IgD-negative memory B cell (primary cell): ENCODE measurements around the gene NCAM2. TPM values are rescaled to one million over a fixed set of nuclear protein-coding genes. Genes with fewer than 3 reads are reported as not detected.
A peak's percentile ranks its signal among the peaks of the same experiment; 100 is the strongest.

ENCODE experiments used
- H3K27ac Mint-ChIP-seq, 3 donors: one replicate each; pipeline ENCODE4 v1.8.0; 2020 to 2022; ENCODE audit warnings: mild to moderate bottlenecking in 3 of 3, mixed read lengths in 3 of 3, moderate library complexity in 1 of 3
- H3K27me3 Mint-ChIP-seq: one replicate; pipeline ENCODE4 v1.8.0; 2021; ENCODE audit warnings: mixed read lengths
- H3K36me3 Mint-ChIP-seq: one replicate; pipeline ENCODE4 v1.8.0; 2020; ENCODE audit warnings: mild to moderate bottlenecking, mixed read lengths
- H3K4me1 Mint-ChIP-seq, 3 donors: one replicate each; pipeline ENCODE4 v1.8.0; 2020 to 2022; ENCODE audit warnings: mixed read lengths in 3 of 3, mild to moderate bottlenecking in 1 of 3
- H3K4me3 Mint-ChIP-seq, 4 donors: one replicate each; pipeline ENCODE4 v1.8.0; 2020 to 2022; ENCODE audit warnings: mild to moderate bottlenecking in 4 of 4, mixed read lengths in 4 of 4, moderate library complexity in 3 of 4
- H3K9me3 Mint-ChIP-seq, 3 donors: one replicate each; pipeline ENCODE4 v1.8.0; 2020 to 2021; ENCODE audit warnings: mixed read lengths in 3 of 3, mild to moderate bottlenecking in 1 of 3
- polyA plus RNA-seq: library from polyadenylated mRNA; unstranded; fragments of 300-500 nt; fragmentation: Illumina TruSeq; gene quantifications from one replicate; pipeline ENCODE4 v1.2.3, GENCODE V29; 2021

The NCAM2 gene
- polyA plus RNA-seq, 1 donor from 2014 or later: not detected

- Mint-ChIP-seq H3K36me3 (no peaks in the 10 kb centered on the region), H3K27me3 (no peaks in the 10 kb centered on the region), H3K27ac (no peak overlapping the region), H3K9me3 (peaks cover 0 to 4% (median 0%) of the 10 kb centered on the region in 3 donors), H3K4me1 (no peaks in the 10 kb centered on the region), H3K4me3 (no peak overlapping the region)
Observed at GRCh38 chr21:21290751-21291150, 292.5 kb downstream of the NCAM2 start.

DNA sequence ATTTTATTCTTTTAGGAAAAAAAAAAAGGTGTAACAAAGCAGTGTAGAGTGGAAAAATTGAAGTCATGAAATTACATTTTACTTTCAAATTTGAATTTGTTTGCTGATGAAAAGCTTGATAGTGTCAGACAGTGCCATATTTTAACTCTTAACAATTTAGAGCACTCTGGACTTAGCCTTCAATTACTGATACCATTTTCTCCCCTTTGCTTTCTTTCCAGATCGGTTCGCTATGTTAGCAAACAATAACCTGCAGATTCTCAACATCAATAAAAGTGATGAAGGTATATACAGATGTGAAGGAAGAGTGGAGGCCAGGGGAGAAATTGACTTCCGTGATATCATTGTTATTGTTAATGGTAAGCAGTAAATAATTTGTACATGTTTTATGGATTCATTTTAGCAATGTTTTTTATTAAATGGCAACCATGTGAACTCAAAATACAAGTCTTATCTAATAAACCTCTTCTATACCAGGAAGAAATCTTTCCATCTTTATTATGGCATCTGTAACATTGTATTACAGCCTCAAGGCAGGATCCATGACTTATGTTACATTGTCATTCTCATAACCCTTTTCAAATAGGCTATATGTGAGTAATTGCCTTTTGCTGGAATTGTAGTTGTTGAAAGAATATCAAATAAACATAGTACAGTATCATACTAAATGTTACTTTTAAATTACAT is 293.8 kb downstream of the NCAM2 start:
- Mint-ChIP-seq H3K27ac (no peak overlapping the region), H3K9me3 (peaks cover 0 to 4% (median 0%) of the 10 kb centered on the region in 3 donors), H3K4me3 (no peak overlapping the region), H3K4me1 (no peaks in the 10 kb centered on the region), H3K36me3 (no peaks in the 10 kb centered on the region), H3K27me3 (no peaks in the 10 kb centered on the region)

DNA sequence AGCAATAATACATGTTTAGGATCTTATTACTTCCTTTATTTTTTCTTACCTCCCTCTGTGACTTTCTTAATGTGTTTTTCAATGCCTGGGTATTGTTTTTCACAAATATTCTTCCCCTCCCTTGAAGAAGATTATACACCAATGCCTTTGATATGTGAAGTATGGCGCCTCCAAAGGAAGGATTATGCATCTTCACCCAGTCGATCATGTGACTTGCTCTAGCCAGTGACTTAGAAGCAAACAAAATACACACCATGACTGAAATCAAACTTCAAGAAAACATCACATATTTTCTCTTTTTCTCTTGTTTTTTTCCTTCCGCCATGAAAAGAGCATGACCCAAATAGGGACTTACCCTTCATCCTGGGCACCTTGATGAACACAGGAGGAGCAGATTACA is 297.1 kb downstream of the NCAM2 start:
- no peak overlapping the region for H3K4me3 Mint-ChIP-seq
- H3K27ac Mint-ChIP-seq: no peak overlapping the region
- H3K27me3 Mint-ChIP-seq: no peaks in the 10 kb centered on the region
- no peaks in the 10 kb centered on the region for H3K36me3 Mint-ChIP-seq
- peaks cover 0 to 2% (median 0%) of the 10 kb centered on the region in 3 donors for H3K9me3 Mint-ChIP-seq
- no peaks in the 10 kb centered on the region for H3K4me1 Mint-ChIP-seq

GRCh38 chr21:21297211-21297610 is 299.0 kb downstream of the NCAM2 start:
- H3K27me3 Mint-ChIP-seq: no peaks in the 10 kb centered on the region
- no peaks in the 10 kb centered on the region for H3K36me3 Mint-ChIP-seq
- H3K4me3 Mint-ChIP-seq: no peak overlapping the region
- no peaks in the 10 kb centered on the region for H3K4me1 Mint-ChIP-seq
- peaks cover 0 to 2% (median 0%) of the 10 kb centered on the region in 3 donors for H3K9me3 Mint-ChIP-seq
- H3K27ac Mint-ChIP-seq: no peak overlapping the region

GRCh38 chr21:21301013-21301412 is 302.8 kb downstream of the NCAM2 start:
- no peak overlapping the region for H3K4me3 Mint-ChIP-seq

DNA sequence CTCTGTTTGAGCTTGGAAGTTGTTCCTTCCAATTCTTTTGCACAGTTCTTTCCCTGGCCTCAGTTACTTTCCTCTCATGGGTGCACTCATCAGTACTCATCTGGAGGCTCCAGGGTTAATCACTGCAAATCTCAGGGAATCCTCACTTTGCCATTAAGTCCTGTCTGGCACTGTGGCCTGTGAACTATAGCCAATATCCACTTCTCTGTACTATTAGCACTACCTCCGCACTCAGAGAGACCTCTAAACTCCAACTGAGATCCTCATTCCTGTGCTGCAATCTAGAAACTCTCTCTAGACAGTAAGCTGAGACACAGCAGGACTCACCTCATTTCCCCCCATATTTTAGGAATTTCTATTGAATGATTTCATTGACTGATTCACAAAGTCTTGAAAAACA is 311.3 kb downstream of the NCAM2 start:
- peaks cover 0 to 3% (median 2%) of the 10 kb centered on the region in 3 donors for H3K9me3 Mint-ChIP-seq
- no peaks in the 10 kb centered on the region for H3K36me3 Mint-ChIP-seq
- H3K27me3 Mint-ChIP-seq: no peaks in the 10 kb centered on the region
- no peak overlapping the region for H3K27ac Mint-ChIP-seq
- H3K4me1 Mint-ChIP-seq: no peaks in the 10 kb centered on the region
- no peak overlapping the region for H3K4me3 Mint-ChIP-seq

More at GRCh38 chr21:21301013-21301412, 302.8 kb downstream of the NCAM2 start:
- Mint-ChIP-seq H3K9me3 (no peaks in the 10 kb centered on the region), H3K4me1 (no peaks in the 10 kb centered on the region), H3K36me3 (no peaks in the 10 kb centered on the region), H3K27ac (no peak overlapping the region), H3K27me3 (no peaks in the 10 kb centered on the region)

- no peaks in the 10 kb centered on the region for H3K36me3 Mint-ChIP-seq
- H3K27me3 Mint-ChIP-seq: no peaks in the 10 kb centered on the region
- no peak overlapping the region for H3K27ac Mint-ChIP-seq
- H3K9me3 Mint-ChIP-seq: peaks cover 0 to 4% (median 0%) of the 10 kb centered on the region in 3 donors
- H3K4me3 Mint-ChIP-seq: no peak overlapping the region
- H3K4me1 Mint-ChIP-seq: no peaks in the 10 kb centered on the region
Observed at GRCh38 chr21:21324297-21324696, 326.1 kb downstream of the NCAM2 start.

- Mint-ChIP-seq H3K4me1 (no peaks in the 10 kb centered on the region), H3K4me3 (no peak overlapping the region), H3K9me3 (no peaks in the 10 kb centered on the region), H3K27me3 (no peaks in the 10 kb centered on the region), H3K27ac (peak overlapping the region in 1 of 3 donors; percentile 16), H3K36me3 (no peaks in the 10 kb centered on the region)
Observed at GRCh38 chr21:21332492-21332891, 334.3 kb downstream of the NCAM2 start.

- Mint-ChIP-seq H3K4me3 (no peak overlapping the region), H3K27ac (no peak overlapping the region), H3K9me3 (peaks cover 2 to 12% (median 9%) of the 10 kb centered on the region in 3 donors), H3K27me3 (no peaks in the 10 kb centered on the region), H3K36me3 (no peaks in the 10 kb centered on the region), H3K4me1 (no peaks in the 10 kb centered on the region)
Observed at GRCh38 chr21:21341041-21341440, 342.8 kb downstream of the NCAM2 start.

- Mint-ChIP-seq H3K27me3 (no peaks in the 10 kb centered on the region), H3K4me1 (no peaks in the 10 kb centered on the region), H3K4me3 (no peak overlapping the region), H3K36me3 (no peaks in the 10 kb centered on the region), H3K9me3 (peaks cover 2 to 13% (median 9%) of the 10 kb centered on the region in 3 donors), H3K27ac (no peak overlapping the region)
Observed at GRCh38 chr21:21345296-21345695, 347.1 kb downstream of the NCAM2 start.

DNA sequence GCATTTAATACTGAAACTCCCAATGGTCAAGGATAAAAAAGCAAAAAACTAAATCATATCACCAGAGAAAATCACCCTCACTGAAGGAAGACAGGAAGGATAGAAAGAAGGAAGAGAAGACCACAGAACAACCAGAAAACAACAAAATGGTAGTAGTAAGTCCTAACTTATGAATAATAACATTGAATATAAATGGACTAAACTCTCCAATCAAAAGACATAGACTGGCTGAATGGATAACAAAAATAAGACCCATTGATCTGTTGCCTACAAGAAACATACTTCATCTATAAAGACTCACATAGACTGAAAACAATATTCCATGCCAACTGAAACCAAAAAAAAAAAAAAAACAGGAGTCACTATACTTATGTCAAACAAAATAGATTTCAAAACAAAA is 347.7 kb downstream of the NCAM2 start:
- Mint-ChIP-seq H3K27me3 (no peaks in the 10 kb centered on the region), H3K4me1 (no peaks in the 10 kb centered on the region), H3K27ac (no peak overlapping the region), H3K36me3 (no peaks in the 10 kb centered on the region), H3K4me3 (no peak overlapping the region), H3K9me3 (peaks cover 2 to 13% (median 9%) of the 10 kb centered on the region in 3 donors)

GRCh38 chr21:21366277-21366676 is 368.1 kb downstream of the NCAM2 start:
- Mint-ChIP-seq H3K4me3 (no peak overlapping the region), H3K4me1 (no peaks in the 10 kb centered on the region)

DNA sequence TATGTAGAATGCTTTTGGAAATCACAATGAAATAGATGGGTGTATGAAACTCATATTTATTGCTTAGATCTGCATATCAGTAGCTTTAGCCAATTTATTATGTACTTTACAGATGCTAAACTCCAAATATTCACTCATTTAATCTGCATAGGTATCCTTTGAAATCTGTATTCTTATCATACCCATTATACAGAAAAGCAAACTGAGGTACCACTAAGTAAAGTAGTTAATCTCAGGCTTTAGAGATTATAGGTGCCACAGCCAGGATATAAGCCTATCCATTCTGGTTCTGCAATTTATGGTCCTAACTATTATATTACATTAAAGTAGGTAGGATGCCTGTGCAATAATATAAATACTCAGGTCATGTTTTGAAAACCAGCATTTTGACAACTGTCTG is 369.4 kb downstream of the NCAM2 start:
- Mint-ChIP-seq H3K4me1 (no peaks in the 10 kb centered on the region), H3K27me3 (no peaks in the 10 kb centered on the region), H3K36me3 (peaks cover 2% of the 10 kb centered on the region), H3K4me3 (no peak overlapping the region), H3K27ac (no peak overlapping the region), H3K9me3 (peaks cover 0 to 6% (median 5%) of the 10 kb centered on the region in 3 donors)

More at GRCh38 chr21:21366277-21366676, 368.1 kb downstream of the NCAM2 start:
- Mint-ChIP-seq H3K27ac (no peak overlapping the region), H3K36me3 (peaks cover 2% of the 10 kb centered on the region), H3K27me3 (no peaks in the 10 kb centered on the region), H3K9me3 (peaks cover 0 to 4% (median 3%) of the 10 kb centered on the region in 3 donors)

DNA sequence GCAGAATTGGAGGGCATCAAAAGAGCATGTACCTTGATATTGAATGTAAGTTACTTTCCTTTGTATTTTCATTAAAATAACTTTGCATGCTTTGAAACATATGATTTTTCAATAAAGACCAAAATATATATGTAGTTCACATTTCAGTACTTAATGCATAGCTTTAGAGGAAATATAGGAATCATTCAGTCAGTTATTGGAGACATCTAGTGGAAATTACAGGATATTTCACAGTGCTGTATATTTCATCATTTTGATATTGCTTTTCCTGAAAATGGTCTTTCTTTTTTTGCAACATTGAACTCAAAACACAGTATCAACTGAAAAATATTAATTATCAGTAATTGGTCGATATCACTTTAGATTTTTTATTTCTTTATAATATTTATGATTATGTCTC is 375.8 kb downstream of the NCAM2 start:
- H3K4me1 Mint-ChIP-seq: no peaks in the 10 kb centered on the region
- peaks cover under 1% of the 10 kb centered on the region for H3K36me3 Mint-ChIP-seq
- no peak overlapping the region for H3K4me3 Mint-ChIP-seq
- no peaks in the 10 kb centered on the region for H3K27me3 Mint-ChIP-seq
- peaks cover 0 to 6% (median 4%) of the 10 kb centered on the region in 3 donors for H3K9me3 Mint-ChIP-seq
- no peak overlapping the region for H3K27ac Mint-ChIP-seq

DNA sequence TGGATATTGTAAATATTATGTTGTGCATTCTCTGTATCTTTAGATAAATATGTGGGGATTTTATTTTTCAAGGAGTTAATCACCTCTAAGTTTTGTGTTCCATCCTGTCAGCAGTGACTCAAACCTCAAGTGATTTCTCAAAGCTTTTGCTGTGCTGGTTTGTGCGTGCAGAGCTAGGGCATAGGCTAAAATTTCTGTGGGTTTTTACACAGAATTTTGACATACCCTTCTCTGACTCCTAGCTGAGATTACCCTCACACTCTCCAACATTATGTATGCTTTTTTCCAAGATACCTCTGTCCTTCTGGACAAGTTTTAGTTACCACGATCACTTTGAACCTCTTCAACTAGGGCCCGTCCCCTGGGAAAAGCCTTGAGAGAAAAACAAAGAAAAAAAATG is 384.9 kb downstream of the NCAM2 start:
- no peaks in the 10 kb centered on the region for H3K27me3 Mint-ChIP-seq

GRCh38 chr21:21384977-21385376 is 386.8 kb downstream of the NCAM2 start:
- peaks cover 0 to 7% (median 0%) of the 10 kb centered on the region in 3 donors for H3K9me3 Mint-ChIP-seq
- no peak overlapping the region for H3K4me3 Mint-ChIP-seq
- no peaks in the 10 kb centered on the region for H3K4me1 Mint-ChIP-seq
- H3K27me3 Mint-ChIP-seq: no peaks in the 10 kb centered on the region
- no peak overlapping the region for H3K27ac Mint-ChIP-seq
- no peaks in the 10 kb centered on the region for H3K36me3 Mint-ChIP-seq

More for the DNA sequence above, 384.9 kb downstream of the NCAM2 start:
- Mint-ChIP-seq H3K27ac (no peak overlapping the region), H3K9me3 (peaks cover 0 to 4% (median 0%) of the 10 kb centered on the region in 3 donors), H3K4me3 (no peak overlapping the region), H3K36me3 (no peaks in the 10 kb centered on the region), H3K4me1 (no peaks in the 10 kb centered on the region)
